ENCODE results near the gene TRAPPC10. TPM values are rescaled to one million over a fixed set of nuclear protein-coding genes. Genes with fewer than 3 reads are reported as not detected.

Gene TRAPPC10
- total and polyA plus RNA-seq, 2 donors from 2014 or later, result 8.8 to 48.5 TPM

DNA sequence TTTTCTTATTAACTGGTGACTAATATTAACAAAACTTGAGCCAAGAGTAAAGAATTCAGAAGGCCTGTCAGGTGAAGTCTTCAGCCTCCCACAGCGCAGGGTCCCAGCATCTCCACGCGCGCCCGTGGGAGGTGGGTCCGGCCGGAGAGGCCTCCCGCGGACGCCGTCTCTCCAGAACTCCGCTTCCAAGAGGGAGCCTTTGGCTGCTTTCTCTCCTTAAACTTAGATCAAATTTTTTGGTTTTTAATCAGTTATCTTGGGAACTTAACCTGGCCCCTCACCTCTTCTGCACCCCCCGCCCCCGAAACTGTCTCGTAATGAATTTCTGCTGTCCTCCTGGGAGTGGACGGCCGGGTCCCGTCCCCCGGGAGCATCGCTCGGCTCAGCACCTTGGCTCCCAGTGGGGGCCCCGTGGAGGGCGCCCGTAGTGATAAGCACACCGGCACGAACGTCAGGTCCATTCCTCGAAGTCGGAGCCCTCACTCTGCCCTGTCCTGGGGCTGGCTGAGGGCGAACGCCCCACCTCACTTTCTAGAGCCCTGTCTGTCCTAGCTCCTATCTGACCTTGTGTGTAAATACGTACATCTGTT is 29.5 kb upstream of the TRAPPC10 start:
- no peaks in the 10 kb centered on the region for H3K27me3 ChIP-seq (ENCODE audit: control insufficient read depth, insufficient read depth, low read length)
- intact Hi-C loops (cut with DNase I), result no loop called here
- no peak for TF ChIP-seq CTCF (IDR thresholded peaks at IDR 0.05; ENCODE audit: borderline replicate concordance, extremely low read depth, insufficient read depth)
- DNase-seq, result no peak
- no peak overlapping the region for H3K9ac ChIP-seq (ENCODE audit: low read length in 3 of 3)
- no peak overlapping the region for H3K4me3 ChIP-seq (ENCODE audit: low read length in 3 of 3)
- H3K4me1 ChIP-seq (ENCODE audit: control insufficient read depth in 2 of 3, insufficient read depth in 2 of 3, low read depth in 1 of 3, low read length in 3 of 3), result no peaks in the 10 kb centered on the region
- H3K9me3 ChIP-seq (ENCODE audit: control insufficient read depth in 2 of 3, insufficient read depth in 1 of 3, low read length in 3 of 3), result no peaks in the 10 kb centered on the region
- no peak overlapping the region for H3K27ac ChIP-seq (ENCODE audit: low read depth in 2 of 2, low read length in 2 of 2)
- peaks cover 0 to 26% (median 11%) of the 10 kb centered on the region in 3 donors for H3K36me3 ChIP-seq (ENCODE audit: control insufficient read depth in 2 of 3, insufficient read depth in 3 of 3, low read length in 3 of 3)
- FAIRE-seq, result no peak

- peaks cover 0 to 20% (median 11%) of the 10 kb centered on the region in 3 donors for H3K36me3 ChIP-seq (ENCODE audit: control insufficient read depth in 2 of 3, insufficient read depth in 3 of 3, low read length in 3 of 3)
- H3K9me3 ChIP-seq (ENCODE audit: control insufficient read depth in 2 of 3, insufficient read depth in 1 of 3, low read length in 3 of 3), result no peaks in the 10 kb centered on the region
- no peaks in the 10 kb centered on the region for H3K4me1 ChIP-seq (ENCODE audit: control insufficient read depth in 2 of 3, insufficient read depth in 2 of 3, low read depth in 1 of 3, low read length in 3 of 3)
- H3K4me3 ChIP-seq (ENCODE audit: low read length in 3 of 3), result no peak overlapping the region
- H3K27me3 ChIP-seq (ENCODE audit: control insufficient read depth, insufficient read depth, low read length), result no peaks in the 10 kb centered on the region
- no peak for TF ChIP-seq CTCF (IDR thresholded peaks at IDR 0.05; ENCODE audit: borderline replicate concordance, extremely low read depth, insufficient read depth)
- H3K27ac ChIP-seq (ENCODE audit: low read depth in 2 of 2, low read length in 2 of 2), result no peak overlapping the region
- intact Hi-C loops (cut with DNase I), result no loop called here
- DNase-seq, result no peak
- no peak overlapping the region for H3K9ac ChIP-seq (ENCODE audit: low read length in 3 of 3)
- no peak for FAIRE-seq
These were observed 28.7 kb upstream of the TRAPPC10 start for GRCh38 chr21:43983390-43983789.

DNA sequence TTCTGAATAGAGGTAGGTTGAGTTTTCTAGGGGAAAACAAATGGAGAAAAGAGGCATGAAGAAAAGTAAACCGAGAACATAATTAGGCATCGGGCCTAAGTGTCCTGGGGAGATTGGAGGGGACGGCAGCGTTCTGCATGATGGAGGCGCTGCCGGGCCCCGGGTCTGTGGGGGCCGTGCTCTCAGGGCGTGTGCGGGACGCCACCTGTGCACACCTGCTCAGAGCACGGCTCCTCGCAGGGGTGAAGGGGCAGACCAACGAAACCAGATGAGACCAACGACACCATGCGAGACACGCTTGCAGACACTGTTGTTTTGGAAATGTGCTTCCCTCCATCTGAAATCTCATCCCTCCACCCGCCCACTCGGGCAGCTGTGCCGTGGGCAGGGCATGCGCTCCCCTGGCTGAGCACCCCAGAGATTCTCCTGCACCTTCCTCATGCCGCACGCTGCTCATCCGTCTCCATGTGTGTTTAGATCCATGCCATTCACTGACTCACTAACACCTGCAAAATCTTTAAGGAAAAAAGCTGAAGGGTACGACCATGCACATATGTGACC is 28.2 kb upstream of the TRAPPC10 start:
- Histone ChIP-seq H3K36me3 (ENCODE audit: control insufficient read depth in 2 of 3, insufficient read depth in 3 of 3, low read length in 3 of 3) (peaks cover 0 to 15% (median 7%) of the 10 kb centered on the region in 3 donors), H3K4me3 (ENCODE audit: low read length in 3 of 3) (no peak overlapping the region), H3K27me3 (ENCODE audit: control insufficient read depth, insufficient read depth, low read length) (no peaks in the 10 kb centered on the region), H3K27ac (ENCODE audit: low read depth in 2 of 2, low read length in 2 of 2) (no peak overlapping the region), H3K9ac (ENCODE audit: low read length in 3 of 3) (no peak overlapping the region), H3K9me3 (ENCODE audit: control insufficient read depth in 2 of 3, insufficient read depth in 1 of 3, low read length in 3 of 3) (no peaks in the 10 kb centered on the region), H3K4me1 (ENCODE audit: control insufficient read depth in 2 of 3, insufficient read depth in 2 of 3, low read depth in 1 of 3, low read length in 3 of 3) (no peaks in the 10 kb centered on the region)
- FAIRE-seq, result no peak
- DNase-seq, result no peak
- TF ChIP-seq CTCF (IDR thresholded peaks at IDR 0.05; ENCODE audit: borderline replicate concordance, extremely low read depth, insufficient read depth), result no peak
- intact Hi-C loops (cut with DNase I), result no loop called here

All from kidney (tissue), 14 donors.